KMS-11 (cell line): ENCODE measurements around the gene RECK.

Source experiments
- H2AFZ ChIP-seq: fragments of 200-600 bp; sonication (generic); 2 replicates; pipeline ENCODE4 v1.6.1; 2016; ENCODE audit warnings: antibody characterized with exemption, mixed run types, low read depth
- H3K27ac ChIP-seq: fragments of 200-600 bp; sonication (generic); 2 replicates; pipeline ENCODE4 v1.6.1; 2016; ENCODE audit warnings: mild to moderate bottlenecking, mixed run types
- H3K27me3 ChIP-seq: fragments of 200-600 bp; sonication (generic); 2 replicates; pipeline ENCODE4 v1.6.1; 2017; ENCODE audit warnings: mild to moderate bottlenecking, low read depth, mixed run types, moderate library complexity; ENCODE audit not compliant: insufficient read depth
- H3K36me3 ChIP-seq: fragments of 200-600 bp; sonication (generic); 2 replicates; pipeline ENCODE4 v1.6.1; 2017; ENCODE audit warnings: mild to moderate bottlenecking, mixed run types; ENCODE audit not compliant: insufficient read depth
- H3K4me1 ChIP-seq: fragments of 200-600 bp; sonication (generic); 2 replicates; pipeline ENCODE4 v1.6.1; 2016; ENCODE audit warnings: mild to moderate bottlenecking, low read depth, mixed run types; ENCODE audit not compliant: poor library complexity, severe bottlenecking
- H3K4me2 ChIP-seq: fragments of 200-600 bp; sonication (generic); 2 replicates; pipeline ENCODE4 v1.7.0; 2016; ENCODE audit warnings: mild to moderate bottlenecking, mixed run types
- H3K4me3 ChIP-seq: fragments of 200-600 bp; sonication (generic); IDR thresholded peaks from 2 replicates; pipeline ENCODE4 v1.6.1; 2017; ENCODE audit warnings: low read depth, low read length, mixed read lengths; ENCODE audit not compliant: insufficient read depth
- H3K79me2 ChIP-seq: fragments of 200-600 bp; sonication (generic); 2 replicates; pipeline ENCODE4 v1.6.1; 2016; ENCODE audit warnings: low read depth, mixed run types; ENCODE audit not compliant: insufficient read depth
- H3K9ac ChIP-seq: fragments of 200-600 bp; sonication (generic); 2 replicates; pipeline ENCODE4 v1.6.1; 2016; ENCODE audit warnings: mild to moderate bottlenecking, mixed run types
- H4K20me1 ChIP-seq: fragments of 200-600 bp; sonication (generic); 2 replicates; pipeline ENCODE4 v1.6.1; 2016; ENCODE audit warnings: mild to moderate bottlenecking, mixed run types; ENCODE audit not compliant: insufficient read depth
- TF ChIP-seq, protein P1 (sequence below): fragments of 200-600 bp; sonication (generic); conservative IDR thresholded peaks from 2 replicates; pipeline ENCODE4 v1.6.1; 2017; ENCODE audit warnings: low read depth, mild to moderate bottlenecking, antibody characterized with exemption, low read length, moderate library complexity, mixed read lengths

The RECK gene

DNA sequence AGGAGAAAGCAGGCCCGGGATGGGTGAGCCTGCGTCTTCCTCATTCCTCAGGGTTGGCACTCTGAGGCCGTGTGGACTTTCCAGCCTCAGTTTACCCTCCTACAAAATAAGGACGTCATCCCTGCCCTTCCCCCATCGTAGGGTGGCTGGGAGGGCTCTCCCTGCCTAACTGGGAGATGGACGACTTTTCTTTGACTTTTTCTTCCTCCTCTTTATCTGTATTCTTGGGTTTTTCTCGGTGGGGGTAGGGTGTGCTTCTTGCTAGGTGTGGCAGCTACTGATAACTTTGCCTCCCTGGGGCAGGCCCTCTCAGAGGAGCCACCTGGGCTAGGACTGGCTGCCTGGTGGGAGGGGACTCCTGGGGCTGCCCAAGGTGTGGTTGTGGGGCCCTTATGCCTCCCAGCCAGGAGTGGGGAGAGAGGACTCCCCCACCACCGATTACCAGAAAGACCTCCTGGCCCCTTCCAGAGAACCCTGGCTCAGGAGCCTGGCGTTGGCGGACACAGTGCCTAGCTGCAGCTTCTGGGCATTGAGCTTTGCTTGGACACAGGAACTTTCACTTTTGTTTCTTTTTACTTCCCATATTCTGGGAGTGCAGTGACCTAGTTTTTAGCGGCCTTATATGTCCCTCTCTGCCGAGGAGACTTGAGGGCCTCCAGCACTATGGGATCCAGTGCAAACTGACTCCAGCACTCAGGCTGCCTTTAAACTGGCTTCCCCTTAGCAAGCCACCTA is 106.0 kb downstream of the RECK start:
- Histone ChIP-seq H3K4me1 (peaks cover 41% of the 10 kb centered on the region), H3K27me3 (no peaks in the 10 kb centered on the region), H3K4me2 (peak overlapping the region; percentile 19; the same call in 1 of the 2 replicates), H3K36me3 (no peaks in the 10 kb centered on the region), H3K27ac (no peak overlapping the region), H2AFZ (no peak overlapping the region), H3K9ac (no peak overlapping the region), H4K20me1 (no peaks in the 10 kb centered on the region), H3K79me2 (no peaks in the 10 kb centered on the region), H3K4me3 (no peak overlapping the region)
- TF ChIP-seq, protein P1, sequence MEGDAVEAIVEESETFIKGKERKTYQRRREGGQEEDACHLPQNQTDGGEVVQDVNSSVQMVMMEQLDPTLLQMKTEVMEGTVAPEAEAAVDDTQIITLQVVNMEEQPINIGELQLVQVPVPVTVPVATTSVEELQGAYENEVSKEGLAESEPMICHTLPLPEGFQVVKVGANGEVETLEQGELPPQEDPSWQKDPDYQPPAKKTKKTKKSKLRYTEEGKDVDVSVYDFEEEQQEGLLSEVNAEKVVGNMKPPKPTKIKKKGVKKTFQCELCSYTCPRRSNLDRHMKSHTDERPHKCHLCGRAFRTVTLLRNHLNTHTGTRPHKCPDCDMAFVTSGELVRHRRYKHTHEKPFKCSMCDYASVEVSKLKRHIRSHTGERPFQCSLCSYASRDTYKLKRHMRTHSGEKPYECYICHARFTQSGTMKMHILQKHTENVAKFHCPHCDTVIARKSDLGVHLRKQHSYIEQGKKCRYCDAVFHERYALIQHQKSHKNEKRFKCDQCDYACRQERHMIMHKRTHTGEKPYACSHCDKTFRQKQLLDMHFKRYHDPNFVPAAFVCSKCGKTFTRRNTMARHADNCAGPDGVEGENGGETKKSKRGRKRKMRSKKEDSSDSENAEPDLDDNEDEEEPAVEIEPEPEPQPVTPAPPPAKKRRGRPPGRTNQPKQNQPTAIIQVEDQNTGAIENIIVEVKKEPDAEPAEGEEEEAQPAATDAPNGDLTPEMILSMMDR = no peak

- peaks cover 46% of the 10 kb centered on the region for H3K4me1 ChIP-seq
- TF ChIP-seq, protein P1 = no peak
- no peak overlapping the region for H2AFZ ChIP-seq
- H3K9ac ChIP-seq = no peak overlapping the region
- peak overlapping the region; percentile 19; the same call in 1 of the 2 replicates for H3K4me2 ChIP-seq
- H3K4me3 ChIP-seq = no peak overlapping the region
- H4K20me1 ChIP-seq = no peaks in the 10 kb centered on the region
- H3K79me2 ChIP-seq = no peaks in the 10 kb centered on the region
- H3K27me3 ChIP-seq = no peaks in the 10 kb centered on the region
- no peak overlapping the region for H3K27ac ChIP-seq
- H3K36me3 ChIP-seq = no peaks in the 10 kb centered on the region
Observed at GRCh38 chr9:36143245-36143641, 106.5 kb downstream of the RECK start.

- Histone ChIP-seq H3K4me2 (no peak overlapping the region), H3K4me1 (peaks cover 57% of the 10 kb centered on the region), H3K27ac (no peak overlapping the region), H3K36me3 (no peaks in the 10 kb centered on the region), H2AFZ (no peak overlapping the region), H3K4me3 (no peak overlapping the region), H3K27me3 (no peaks in the 10 kb centered on the region), H3K9ac (no peak overlapping the region), H3K79me2 (no peaks in the 10 kb centered on the region), H4K20me1 (no peaks in the 10 kb centered on the region)
- TF ChIP-seq, protein P1 = no peak
Observed at GRCh38 chr9:36144309-36145232, 107.9 kb downstream of the RECK start.

- no peak overlapping the region for H3K9ac ChIP-seq
- no peaks in the 10 kb centered on the region for H3K36me3 ChIP-seq
- H2AFZ ChIP-seq = no peak overlapping the region
- no peaks in the 10 kb centered on the region for H4K20me1 ChIP-seq
- H3K4me3 ChIP-seq = no peak overlapping the region
- no peaks in the 10 kb centered on the region for H3K79me2 ChIP-seq
- H3K27ac ChIP-seq = no peak overlapping the region
- peaks cover 50% of the 10 kb centered on the region for H3K4me1 ChIP-seq
- H3K4me2 ChIP-seq = no peak overlapping the region
- no peaks in the 10 kb centered on the region for H3K27me3 ChIP-seq
- TF ChIP-seq, protein P1 = no peak
Observed at GRCh38 chr9:36145970-36146369, 109.3 kb downstream of the RECK start.
